DOHH2 (cell line): ENCODE results near the gene LRG1.

Experiments
- CTCF ChIP-seq: fragments of 200-600 bp; sonication (generic); IDR thresholded peaks from one replicate; pipeline ENCODE4 v1.5.1; 2014; ENCODE audit warnings: antibody characterized with exemption, mild to moderate bottlenecking, low read depth, low read length; ENCODE audit not compliant: poor library complexity, severe bottlenecking
- EZH2phosphoT487 ChIP-seq: fragments of 200-600 bp; sonication (generic); IDR thresholded peaks from 2 replicates; pipeline ENCODE4 v1.6.1; 2017; ENCODE audit warnings: borderline replicate concordance, mild to moderate bottlenecking, antibody characterized with exemption, low read length, moderate library complexity, mixed read lengths

- no peak for TF ChIP-seq CTCF
- TF ChIP-seq EZH2phosphoT487: no peak
These were observed 38.9 kb upstream of the LRG1 start for GRCh38 chr19:4578552-4579248.
